Left ventricle myocardium inferior (tissue), 1 donor: ENCODE data around the gene SREBF1. TPM values are rescaled to one million over a fixed set of nuclear protein-coding genes. Genes with fewer than 3 reads are reported as not detected.

Source experiments
- DNase-seq: peaks from one replicate; pipeline ENCODE4 v3.0.0-alpha.2; 2020
- H3K27ac ChIP-seq: fragments of 200-600 bp; replicated peaks from 2 replicates; pipeline ENCODE4 v1.8.0; 2021
- H3K27me3 ChIP-seq: fragments of 200-600 bp; 2 replicates; pipeline ENCODE4 v1.8.0; 2021; ENCODE audit warnings: low read depth
- H3K36me3 ChIP-seq: fragments of 200-600 bp; 2 replicates; pipeline ENCODE4 v1.8.0; 2021
- H3K4me1 ChIP-seq: fragments of 200-600 bp; 2 replicates; pipeline ENCODE4 v1.8.0; 2021
- H3K4me3 ChIP-seq: fragments of 200-600 bp; 2 replicates; pipeline ENCODE4 v1.8.0; 2021; ENCODE audit warnings: mild to moderate bottlenecking, moderate library complexity
- H3K9me3 ChIP-seq: fragments of 200-600 bp; replicated peaks from 2 replicates; pipeline ENCODE4 v1.8.0; 2021
- intact Hi-C: fragments of 100-400 bp; cut with micrococcal nuclease; formaldehyde crosslinking; loops from one replicate; pipeline ENCODE4 v1.11.0; 2022
- total RNA-seq: library from RNA; stranded (reverse); fragmentation: NEBNext Ultra II Directional; extraction: Animal tissue kit (Norgen Biotek cat#: 25700); gene quantifications from one replicate; pipeline ENCODE4 v1.2.1, GENCODE V29; 2021
- TF ChIP-seq, protein P1 (sequence below): fragments of 200-600 bp; IDR thresholded peaks from 2 replicates; pipeline ENCODE4 v1.8.0; 2021; ENCODE audit warnings: antibody characterized with exemption, mild to moderate bottlenecking, borderline replicate concordance
- donor health status: DM: no; HTN: yes; CAD: no; lungs with severe emphysema.

SREBF1 gene
- total RNA-seq, 1 donor from 2014 or later: 10.2 TPM

DNA sequence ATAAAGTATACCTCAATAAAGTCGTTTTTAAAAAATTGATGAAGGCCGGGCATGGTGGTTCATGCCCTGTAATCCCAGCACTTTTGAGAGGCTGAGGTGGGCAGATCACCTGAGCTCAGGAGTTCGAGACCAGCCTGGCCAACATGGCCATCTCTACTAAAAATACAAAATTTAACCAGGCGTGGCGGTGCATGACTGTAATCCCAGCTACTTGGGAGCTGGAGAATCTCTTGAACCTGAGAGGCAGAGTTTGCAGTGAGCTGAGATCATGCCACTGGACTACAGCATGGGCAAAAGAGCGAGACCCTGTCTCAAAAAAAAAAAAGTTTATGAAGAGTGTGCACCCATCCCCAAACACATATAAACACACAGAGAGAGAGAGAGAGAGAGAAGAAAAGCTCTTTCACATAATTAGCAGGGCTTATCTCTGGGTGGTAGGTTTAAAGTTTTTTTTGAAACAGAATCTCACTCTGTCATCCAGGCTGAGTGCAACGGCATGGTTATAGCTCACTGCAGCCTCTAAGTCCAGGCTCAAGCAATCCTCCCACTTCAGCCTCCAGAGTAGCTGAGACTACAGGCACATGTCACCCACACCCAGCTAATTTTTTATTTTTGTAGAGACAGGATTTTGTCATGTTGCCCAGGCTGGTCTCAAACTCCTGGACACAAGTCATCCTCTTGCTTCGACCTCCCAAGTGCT lies 3.0 kb downstream of the SREBF1 start:
- H3K9me3 ChIP-seq: no peaks in the 10 kb centered on the region
- intact Hi-C loops: no loop called here
- TF ChIP-seq, protein P1, sequence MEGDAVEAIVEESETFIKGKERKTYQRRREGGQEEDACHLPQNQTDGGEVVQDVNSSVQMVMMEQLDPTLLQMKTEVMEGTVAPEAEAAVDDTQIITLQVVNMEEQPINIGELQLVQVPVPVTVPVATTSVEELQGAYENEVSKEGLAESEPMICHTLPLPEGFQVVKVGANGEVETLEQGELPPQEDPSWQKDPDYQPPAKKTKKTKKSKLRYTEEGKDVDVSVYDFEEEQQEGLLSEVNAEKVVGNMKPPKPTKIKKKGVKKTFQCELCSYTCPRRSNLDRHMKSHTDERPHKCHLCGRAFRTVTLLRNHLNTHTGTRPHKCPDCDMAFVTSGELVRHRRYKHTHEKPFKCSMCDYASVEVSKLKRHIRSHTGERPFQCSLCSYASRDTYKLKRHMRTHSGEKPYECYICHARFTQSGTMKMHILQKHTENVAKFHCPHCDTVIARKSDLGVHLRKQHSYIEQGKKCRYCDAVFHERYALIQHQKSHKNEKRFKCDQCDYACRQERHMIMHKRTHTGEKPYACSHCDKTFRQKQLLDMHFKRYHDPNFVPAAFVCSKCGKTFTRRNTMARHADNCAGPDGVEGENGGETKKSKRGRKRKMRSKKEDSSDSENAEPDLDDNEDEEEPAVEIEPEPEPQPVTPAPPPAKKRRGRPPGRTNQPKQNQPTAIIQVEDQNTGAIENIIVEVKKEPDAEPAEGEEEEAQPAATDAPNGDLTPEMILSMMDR: no peak
- no peaks in the 10 kb centered on the region for H3K27me3 ChIP-seq
- DNase-seq: no peak
- H3K4me1 ChIP-seq: peaks cover 73% of the 10 kb centered on the region
- H3K36me3 ChIP-seq: no peaks in the 10 kb centered on the region
- H3K4me3 ChIP-seq: no peak overlapping the region
- no peak overlapping the region for H3K27ac ChIP-seq

DNA sequence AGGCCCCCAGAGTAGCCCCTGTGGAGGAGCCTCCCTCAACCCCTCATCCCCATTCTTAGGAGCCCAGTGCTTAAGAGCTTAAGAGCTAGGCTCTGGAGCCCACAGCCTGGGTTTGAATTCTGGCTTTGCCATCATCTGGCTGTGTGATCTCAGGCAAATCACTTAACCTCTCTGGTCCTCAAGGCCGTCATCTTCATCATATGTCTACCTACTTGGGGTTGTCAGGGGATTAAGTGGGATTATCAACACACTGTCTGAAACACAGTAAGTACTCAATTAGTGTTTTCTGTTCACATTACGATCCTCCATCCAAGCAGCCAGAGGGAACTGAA lies 4.8 kb downstream of the SREBF1 start:
- no peak for DNase-seq
- Histone ChIP-seq H3K36me3 (no peaks in the 10 kb centered on the region), H3K27me3 (no peaks in the 10 kb centered on the region), H3K4me3 (no peak overlapping the region), H3K9me3 (no peaks in the 10 kb centered on the region), H3K4me1 (peaks cover 55% of the 10 kb centered on the region), H3K27ac (peak overlapping the region; percentile 52)
- intact Hi-C loops: no loop called here
- TF ChIP-seq, protein P1: no peak

DNA sequence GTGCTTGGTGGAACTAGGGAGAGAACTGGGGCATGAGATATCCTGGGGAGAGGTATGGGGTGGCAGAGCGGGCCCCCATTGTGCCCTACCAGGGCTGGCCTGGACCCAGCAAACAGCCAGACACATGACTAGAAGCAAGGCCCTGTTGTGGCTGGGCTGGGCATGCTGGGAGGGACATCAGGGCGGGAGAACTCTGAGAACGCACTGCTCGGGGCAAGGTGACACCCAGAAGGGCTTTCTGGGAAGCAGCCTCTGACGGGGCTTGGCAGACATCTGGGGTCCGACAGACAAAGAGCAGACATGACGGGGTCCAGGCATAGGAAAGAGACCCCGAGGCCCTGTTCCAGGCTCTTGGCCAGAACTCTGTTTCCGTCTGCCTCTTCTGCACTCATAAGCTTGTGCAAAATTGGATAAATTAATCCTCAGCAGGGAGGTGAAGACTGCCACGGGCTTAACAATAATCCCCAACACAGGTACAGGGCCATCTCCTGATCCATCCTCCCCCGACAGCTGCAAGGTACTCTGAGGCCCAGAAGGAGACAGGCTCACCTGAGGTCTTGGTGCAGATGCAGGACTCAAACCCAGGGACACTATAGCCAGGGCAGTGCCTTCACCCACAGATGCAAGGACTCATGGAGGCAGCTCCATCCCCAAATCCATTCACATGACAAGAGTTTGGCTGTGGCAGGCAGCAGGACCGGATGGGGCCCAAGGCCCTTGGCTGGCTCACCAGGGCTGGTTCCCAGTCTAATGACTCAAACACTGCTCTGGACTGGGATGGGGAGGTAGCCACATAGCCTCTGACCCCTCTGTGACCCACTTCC lies 5.4 kb downstream of the SREBF1 start:
- peak overlapping the region; percentile 52 for H3K27ac ChIP-seq
- peaks cover 54% of the 10 kb centered on the region for H3K4me1 ChIP-seq
- DNase-seq: no peak
- no peaks in the 10 kb centered on the region for H3K9me3 ChIP-seq
- TF ChIP-seq, protein P1: no peak
- no peaks in the 10 kb centered on the region for H3K27me3 ChIP-seq
- H3K4me3 ChIP-seq: no peak overlapping the region
- H3K36me3 ChIP-seq: no peaks in the 10 kb centered on the region
- intact Hi-C loops: no loop called here

DNA sequence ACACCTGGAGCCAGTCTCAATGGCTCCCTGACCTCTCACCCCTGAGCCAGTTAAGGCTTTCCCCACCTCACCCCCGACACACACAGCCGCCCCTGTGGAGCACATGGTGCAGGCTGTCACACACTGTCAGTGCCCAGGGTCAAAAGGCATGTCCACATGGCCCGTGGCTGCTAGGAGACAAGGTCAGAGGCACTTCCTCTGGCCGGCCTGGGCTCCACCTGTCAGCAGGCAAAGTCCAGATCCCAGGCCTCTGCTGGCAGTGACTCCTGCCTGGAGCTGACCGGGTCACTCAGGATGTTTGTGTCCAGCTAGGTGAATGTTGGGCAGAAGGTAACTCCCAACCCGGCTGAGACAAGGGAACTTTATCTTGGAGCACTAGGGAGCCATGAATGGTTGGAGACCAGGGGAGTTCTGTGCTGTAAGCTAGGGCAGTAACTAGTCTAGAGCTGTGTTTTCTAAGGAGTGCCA lies 6.0 kb downstream of the SREBF1 start:
- Histone ChIP-seq H3K4me3 (no peak overlapping the region), H3K9me3 (no peaks in the 10 kb centered on the region), H3K27me3 (no peaks in the 10 kb centered on the region), H3K36me3 (no peaks in the 10 kb centered on the region), H3K27ac (peak overlapping the region; percentile 52), H3K4me1 (peaks cover 56% of the 10 kb centered on the region)
- TF ChIP-seq, protein P1: no peak
- intact Hi-C loops: no loop called here
- DNase-seq: no peak

DNA sequence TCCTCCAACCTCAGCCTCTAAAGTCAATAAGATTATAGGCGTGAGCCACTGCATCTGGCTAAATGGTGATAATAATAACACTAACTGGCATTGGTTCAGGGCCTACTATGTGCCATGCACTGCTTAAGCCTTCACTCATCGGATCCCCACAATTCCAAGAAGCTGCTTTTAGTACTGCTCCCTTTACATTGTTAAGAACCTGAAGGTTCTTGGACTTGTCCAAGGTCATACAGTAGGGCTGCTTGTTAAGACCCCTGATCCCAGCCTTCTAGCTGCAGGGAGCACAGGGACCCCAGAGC lies 6.6 kb downstream of the SREBF1 start:
- Histone ChIP-seq H3K36me3 (no peaks in the 10 kb centered on the region), H3K9me3 (no peaks in the 10 kb centered on the region), H3K4me3 (no peak overlapping the region), H3K27ac (no peak overlapping the region), H3K27me3 (no peaks in the 10 kb centered on the region), H3K4me1 (peaks cover 56% of the 10 kb centered on the region)
- intact Hi-C loops: no loop called here
- no peak for DNase-seq
- TF ChIP-seq, protein P1: no peak
